Lower leg skin (tissue), 4 donors: Measurements from ENCODE around the gene SELENBP1. TPM values are rescaled to one million over a fixed set of nuclear protein-coding genes. Genes with fewer than 3 reads are reported as not detected.

Source experiments
- DNase-seq, 2 donors: peaks; one replicate each; pipeline ENCODE4 v3.0.0-alpha.2; 2019; ENCODE audit warnings: low spot score in 2 of 2
- H3K4me3 ChIP-seq: fragments of 200-600 bp; sonication (generic); 2 replicates; pipeline ENCODE4 v1.5.1; 2017; ENCODE audit warnings: mild to moderate bottlenecking, low read depth; ENCODE audit not compliant: poor library complexity, severe bottlenecking
- CTCF ChIP-seq, 3 donors: fragments of 450-650 bp; IDR thresholded peaks; one replicate each; pipeline ENCODE4 v1.5.1; 2016; ENCODE audit warnings: antibody characterized with exemption in 3 of 3, mild to moderate bottlenecking in 3 of 3, moderate library complexity in 2 of 3
- POLR2A ChIP-seq, 2 donors: fragments of 450-650 bp; IDR thresholded peaks; one replicate each; pipeline ENCODE4 v1.6.1; 2016 to 2017; ENCODE audit warnings: antibody characterized with exemption in 2 of 2, mild to moderate bottlenecking in 1 of 2, moderate library complexity in 1 of 2
- WGBS, 2 donors: methylation state at CpG; one replicate each; pipeline ENCODE4 v1.1.5; 2018; 5-methylcytosine and 5-hydroxymethylcytosine counted together
- intact Hi-C: fragments of 100-400 bp; cut with DNase I; formaldehyde crosslinking; loops from one replicate; pipeline ENCODE4 v1.15.0; 2023; ENCODE audit warnings: low total_unique reads
- total RNA-seq, 4 donors: library from RNA; depleted of rRNA; stranded (reverse); fragments of >200 nt; gene quantifications; one replicate each; pipeline ENCODE4 v1.1.0, GENCODE V29; 2016

Gene SELENBP1
- total RNA-seq, 4 donors from 2014 or later = 25.4 to 39.9 (median 38.1) TPM

DNA sequence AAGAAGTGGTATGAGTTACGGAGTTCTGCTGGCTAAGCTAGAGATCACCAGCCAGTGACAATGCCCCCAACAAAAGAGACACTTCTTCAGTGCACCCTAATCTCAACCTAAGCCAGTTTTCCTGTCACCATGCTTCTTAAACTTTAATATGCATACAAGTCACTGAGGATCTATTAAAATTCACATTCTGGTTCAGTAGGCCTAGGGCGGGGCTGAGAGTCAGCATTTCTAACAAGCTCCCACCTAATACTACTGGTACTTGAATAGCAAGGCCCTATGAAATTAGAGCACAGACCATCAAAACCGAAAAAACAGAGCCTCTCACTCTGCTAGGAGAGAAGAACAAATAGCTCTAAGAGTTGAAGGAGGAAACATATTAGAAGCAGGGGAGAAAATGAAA is 34.8 kb upstream of the SELENBP1 start:
- 91 to 94% methylated on average over 3 of the region's 3 CpGs for WGBS, 2 donors
- no peak overlapping the region for H3K4me3 ChIP-seq
- intact Hi-C loops = no loop called here
- DNase-seq = no peak
- TF ChIP-seq CTCF (IDR thresholded peaks at IDR 0.05) = no peak

GRCh38 chr1:151406176-151406575 is 33.7 kb upstream of the SELENBP1 start:
- WGBS, 2 donors = 81% methylated on average over 8 of the region's 8 CpGs
- DNase-seq = no peak
- no peak overlapping the region for H3K4me3 ChIP-seq
- no peak for TF ChIP-seq POLR2A (IDR thresholded peaks at IDR 0.05)
- TF ChIP-seq CTCF (IDR thresholded peaks at IDR 0.05) = no peak
- intact Hi-C loops = no loop called here

DNA sequence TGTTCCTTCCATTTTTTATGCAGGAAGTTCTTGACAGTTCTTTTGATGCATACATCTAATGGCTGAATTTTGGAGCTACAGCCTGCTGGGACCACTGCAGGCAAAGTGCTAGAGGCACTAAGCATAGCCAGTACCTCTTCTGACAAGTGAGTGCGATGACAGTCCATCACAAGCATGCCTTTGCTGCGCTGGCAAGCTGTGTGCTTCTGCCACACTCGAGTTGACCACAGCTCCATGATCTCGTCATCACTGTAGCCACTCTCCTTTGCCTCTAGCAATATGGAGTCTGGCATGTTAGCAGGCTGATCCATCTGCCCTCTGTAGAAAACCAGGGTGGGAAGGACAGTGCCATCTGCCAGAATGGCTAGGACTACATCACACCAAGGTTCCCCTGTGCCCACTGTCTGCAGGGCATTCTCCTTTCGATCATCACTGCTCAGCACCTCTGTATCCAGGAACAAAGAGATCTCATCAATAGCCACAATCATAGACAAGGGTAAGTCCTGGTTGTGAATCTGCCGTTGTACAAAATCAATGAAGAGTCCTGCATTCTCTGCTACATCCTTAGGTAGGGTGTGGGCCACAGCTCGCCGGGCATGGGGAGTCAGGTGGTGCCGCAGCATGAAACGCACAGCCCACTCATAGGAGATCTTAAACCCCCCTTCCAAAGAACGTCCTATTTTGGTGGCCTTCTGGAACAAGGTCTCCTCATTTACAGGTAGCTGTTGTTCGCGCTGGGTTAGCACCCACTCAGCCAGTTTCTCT is 32.9 kb upstream of the SELENBP1 start:
- intact Hi-C loops = no loop called here
- peak in 1 of 2 donors; percentile 78 for DNase-seq
- no peak overlapping the region for H3K4me3 ChIP-seq
- WGBS, 2 donors = 81 to 84% methylated on average over 13 of the region's 13 CpGs
- TF ChIP-seq POLR2A (IDR thresholded peaks at IDR 0.05) (no peak), CTCF (IDR thresholded peaks at IDR 0.05) (no peak)

DNA sequence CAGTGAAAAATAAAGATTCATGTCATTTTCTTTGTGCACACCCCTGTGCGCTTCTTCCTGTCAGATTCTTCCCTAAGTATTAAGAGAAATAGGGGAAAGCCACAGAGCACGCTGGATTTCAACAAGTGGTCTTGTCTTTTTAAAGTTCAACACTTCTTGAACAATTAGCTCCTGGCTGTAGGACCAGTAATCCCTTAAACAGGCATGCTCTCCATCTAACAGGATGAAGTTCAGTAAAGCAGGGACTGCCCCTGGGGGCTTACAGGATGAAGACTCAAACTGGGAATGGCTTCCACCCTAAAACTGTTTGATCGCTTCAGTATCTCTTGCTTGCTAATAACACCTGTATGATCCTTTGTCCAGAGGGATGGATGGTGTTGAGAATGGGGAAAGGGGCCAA is 31.1 kb upstream of the SELENBP1 start:
- WGBS, 2 donors = 86 to 89% methylated on average over 3 of the region's 3 CpGs

DNA sequence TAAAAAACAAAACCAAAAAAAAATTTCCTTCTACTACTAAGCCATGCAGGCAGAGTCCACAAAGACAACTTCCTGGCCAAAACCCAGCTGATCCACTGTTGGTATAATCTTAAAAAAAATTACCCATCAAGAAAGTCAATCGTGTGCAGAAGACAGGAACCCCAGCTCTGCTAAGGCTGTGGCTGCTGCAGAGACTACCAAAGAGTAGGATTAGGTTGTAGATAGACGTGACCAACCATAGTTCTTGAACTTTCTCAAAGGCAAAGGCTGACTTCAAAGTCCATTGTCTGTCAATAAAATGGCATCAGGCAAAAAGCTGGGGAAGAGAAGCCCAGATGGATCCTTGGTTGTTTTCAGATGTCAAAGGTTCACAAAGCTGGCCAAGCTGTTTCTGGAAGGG is 30.3 kb upstream of the SELENBP1 start:
- intact Hi-C loops = no loop called here
- TF ChIP-seq POLR2A (IDR thresholded peaks at IDR 0.05) = no peak
- TF ChIP-seq CTCF (IDR thresholded peaks at IDR 0.05) = no peak
- 68 to 72% methylated on average over 2 of the region's 2 CpGs for WGBS, 2 donors
- no peak for DNase-seq
- H3K4me3 ChIP-seq = no peak overlapping the region

More for the DNA sequence above, 31.1 kb upstream of the SELENBP1 start:
- TF ChIP-seq CTCF (IDR thresholded peaks at IDR 0.05) (no peak), POLR2A (IDR thresholded peaks at IDR 0.05) (no peak)
- intact Hi-C loops = no loop called here
- no peak for DNase-seq
- no peak overlapping the region for H3K4me3 ChIP-seq

GRCh38 chr1:151401860-151402259 is 29.4 kb upstream of the SELENBP1 start:
- no peak for TF ChIP-seq POLR2A (IDR thresholded peaks at IDR 0.05)
- no peak for TF ChIP-seq CTCF (IDR thresholded peaks at IDR 0.05)
- H3K4me3 ChIP-seq = no peak overlapping the region
- WGBS, 2 donors = 65 to 74% methylated on average over 2 of the region's 2 CpGs
- intact Hi-C loops = no loop called here
- no peak for DNase-seq
